HepG2 (cell line): ENCODE measurements around the gene ZCCHC8. TPM values are rescaled to one million over a fixed set of nuclear protein-coding genes. Genes with fewer than 3 reads are reported as not detected.

Experiments used
- ASH2L ChIP-seq: fragments of 300-600, 200-600 bp; sonication (generic); IDR thresholded peaks from 2 replicates; pipeline ENCODE4 v1.7.0; 2017; ENCODE audit warnings: low read depth, mild to moderate bottlenecking, moderate library complexity, mixed read lengths, low read length; ENCODE audit not compliant: insufficient read length
- CEBPG ChIP-seq: IDR thresholded peaks from 2 replicates; pipeline ENCODE4 v1.6.1; 2016
- FOSL2 ChIP-seq: sonication (generic); formaldehyde crosslinking; IDR thresholded peaks from 2 replicates; pipeline ENCODE4 v1.4.0; 2020; ENCODE audit warnings: missing genetic modification reagents
- HNF4G ChIP-seq, 2 experiments: sonication (generic) in 1 of 2; formaldehyde crosslinking in 1 of 2; IDR thresholded peaks; 2 replicates each; pipeline versions ENCODE4 v1.4.0 to v1.6.1; 2011 to 2020; ENCODE audit warnings: borderline replicate concordance in 2 of 2, low read depth in 2 of 2, mild to moderate bottlenecking in 2 of 2, low read length in 1 of 2, missing genetic modification reagents in 1 of 2, moderate library complexity in 1 of 2
- KMT2A ChIP-seq: sonication (generic); formaldehyde crosslinking; IDR thresholded peaks from 2 replicates; pipeline ENCODE4 v1.4.0; 2020; ENCODE audit warnings: missing genetic modification reagents
- NCOA5 ChIP-seq: sonication (generic); formaldehyde crosslinking; IDR thresholded peaks from 2 replicates; pipeline ENCODE4 v1.4.0; 2020; ENCODE audit warnings: missing genetic modification reagents
- NFE2L1 ChIP-seq: sonication (generic); formaldehyde crosslinking; IDR thresholded peaks from 2 replicates; pipeline ENCODE4 v1.4.0; 2020; ENCODE audit warnings: missing genetic modification reagents, mild to moderate bottlenecking, borderline replicate concordance
- SAP130 ChIP-seq: IDR thresholded peaks from 2 replicates; pipeline ENCODE4 v1.6.1; 2016; ENCODE audit warnings: low read depth
- SP5 ChIP-seq: IDR thresholded peaks from 2 replicates; pipeline ENCODE4 v1.6.1; 2016; ENCODE audit warnings: low read depth, borderline replicate concordance
- TCF7 ChIP-seq: sonication (generic); IDR thresholded peaks from 2 replicates; pipeline ENCODE4 v1.6.1; 2016; ENCODE audit warnings: antibody characterized with exemption, low read depth
- XBP1 ChIP-seq: sonication (generic); formaldehyde crosslinking; IDR thresholded peaks from 2 replicates; pipeline ENCODE4 v1.5.0; 2020; ENCODE audit warnings: missing genetic modification reagents
- ZNF264 ChIP-seq: sonication (generic); formaldehyde crosslinking; IDR thresholded peaks from 2 replicates; pipeline ENCODE4 v1.4.0; 2020; ENCODE audit warnings: missing genetic modification reagents
- ZNF605 ChIP-seq: sonication (generic); formaldehyde crosslinking; IDR thresholded peaks from 2 replicates; pipeline ENCODE4 v1.8.0; 2022; ENCODE audit warnings: mild to moderate bottlenecking, missing genetic modification reagents
- ZSCAN31 ChIP-seq: sonication (generic); formaldehyde crosslinking; IDR thresholded peaks from 2 replicates; pipeline ENCODE4 v1.5.0; 2020; ENCODE audit warnings: low read depth, mild to moderate bottlenecking, missing genetic modification reagents
- polyA plus RNA-seq, 8 experiments: library from polyadenylated mRNA; depleted of rRNA in 3 of 8; stranded (reverse) in 7 of 8; unstranded in 1 of 8; fragments of >200 nt; fragmentation: Illumina TruSeq in 4 of 8; extraction: Trizol in 4 of 8; gene quantifications; 2 replicates each; pipeline versions ENCODE4 v1.2.1 to v1.2.3, GENCODE V29; 2011 to 2016; ENCODE audit warnings: low read depth in 4 of 8, missing spikeins in 1 of 8, mixed read lengths in 1 of 8; ENCODE audit not compliant: insufficient read depth in 1 of 8
- total RNA-seq, 5 experiments: library from RNA; depleted of rRNA; stranded (reverse); fragments of >200 nt; fragmentation: Illumina TruSeq; extraction: Trizol; gene quantifications; 2 replicates each; pipeline ENCODE4 v1.2.3, GENCODE V29; 2016; ENCODE audit warnings: low read depth in 1 of 5
- TF ChIP-seq, protein P1 (sequence below): sonication (generic); formaldehyde crosslinking; IDR thresholded peaks from 2 replicates; pipeline ENCODE4 v1.4.0; 2020; ENCODE audit warnings: missing genetic modification reagents
- TF ChIP-seq, protein P2 (sequence below): sonication (generic); formaldehyde crosslinking; IDR thresholded peaks from 2 replicates; pipeline ENCODE4 v1.4.0; 2020; ENCODE audit warnings: low read depth, missing genetic modification reagents
- TF ChIP-seq, protein P3 (sequence below): sonication (generic); formaldehyde crosslinking; IDR thresholded peaks from 2 replicates; pipeline ENCODE4 v1.8.1; 2023; ENCODE audit warnings: mild to moderate bottlenecking, inconsistent platforms, moderate library complexity, missing genetic modification reagents, borderline replicate concordance
- TF ChIP-seq, protein P4 (sequence below): IDR thresholded peaks from 2 replicates; pipeline ENCODE4 v1.6.1; 2016; ENCODE audit warnings: missing genetic modification reagents, missing compliant biosample characterization
- TF ChIP-seq, protein P5 (sequence below): sonication (generic); formaldehyde crosslinking; IDR thresholded peaks from 2 replicates; pipeline ENCODE4 v1.4.0; 2020; ENCODE audit warnings: missing genetic modification reagents

The ZCCHC8 gene
- total and polyA plus RNA-seq, 2 of the 13 experiments (the other 11 are each of a cell fraction or from before 2014, with no cell fraction given), result 18.6 to 20.9 TPM

DNA sequence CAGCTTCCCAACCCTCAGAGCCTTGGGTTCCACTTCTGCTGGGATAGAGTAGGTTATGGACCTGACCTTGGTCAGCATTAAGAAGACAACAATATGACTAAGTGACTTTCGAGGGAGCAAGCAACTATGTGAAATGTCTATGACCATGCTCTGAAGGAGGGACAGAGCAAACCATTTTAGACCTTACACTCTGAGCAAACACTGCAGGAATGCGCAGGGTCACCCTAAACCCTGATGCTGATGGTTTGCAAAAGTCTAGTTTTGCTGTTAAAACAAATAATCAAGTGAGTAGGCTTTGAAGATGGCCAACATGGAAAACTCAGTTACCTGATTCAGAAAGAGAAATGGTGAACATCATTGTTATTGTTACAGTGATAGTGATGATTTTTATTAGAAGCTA lies 8.7 kb downstream of the ZCCHC8 start (continued):
- TF ChIP-seq, protein P1, sequence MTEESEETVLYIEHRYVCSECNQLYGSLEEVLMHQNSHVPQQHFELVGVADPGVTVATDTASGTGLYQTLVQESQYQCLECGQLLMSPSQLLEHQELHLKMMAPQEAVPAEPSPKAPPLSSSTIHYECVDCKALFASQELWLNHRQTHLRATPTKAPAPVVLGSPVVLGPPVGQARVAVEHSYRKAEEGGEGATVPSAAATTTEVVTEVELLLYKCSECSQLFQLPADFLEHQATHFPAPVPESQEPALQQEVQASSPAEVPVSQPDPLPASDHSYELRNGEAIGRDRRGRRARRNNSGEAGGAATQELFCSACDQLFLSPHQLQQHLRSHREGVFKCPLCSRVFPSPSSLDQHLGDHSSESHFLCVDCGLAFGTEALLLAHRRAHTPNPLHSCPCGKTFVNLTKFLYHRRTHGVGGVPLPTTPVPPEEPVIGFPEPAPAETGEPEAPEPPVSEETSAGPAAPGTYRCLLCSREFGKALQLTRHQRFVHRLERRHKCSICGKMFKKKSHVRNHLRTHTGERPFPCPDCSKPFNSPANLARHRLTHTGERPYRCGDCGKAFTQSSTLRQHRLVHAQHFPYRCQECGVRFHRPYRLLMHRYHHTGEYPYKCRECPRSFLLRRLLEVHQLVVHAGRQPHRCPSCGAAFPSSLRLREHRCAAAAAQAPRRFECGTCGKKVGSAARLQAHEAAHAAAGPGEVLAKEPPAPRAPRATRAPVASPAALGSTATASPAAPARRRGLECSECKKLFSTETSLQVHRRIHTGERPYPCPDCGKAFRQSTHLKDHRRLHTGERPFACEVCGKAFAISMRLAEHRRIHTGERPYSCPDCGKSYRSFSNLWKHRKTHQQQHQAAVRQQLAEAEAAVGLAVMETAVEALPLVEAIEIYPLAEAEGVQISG (CRISPR knock-in tag), result peak; percentile 42; the same call in 1 of the 2 replicates
- TF ChIP-seq ZSCAN31 (CRISPR knock-in tag) (no peak), CEBPG (CRISPR knock-in tag) (0 out of 2 replicates have a peak, but pooled peaks have one; percentile 12), NFE2L1 (no peak), XBP1 (CRISPR knock-in tag) (no peak), ZNF264 (0 out of 2 replicates have a peak, but pooled peaks have one; percentile 55), ASH2L (peak; percentile 29), HNF4G (IDR thresholded peaks at IDR 0.05; ENCODE audit: borderline replicate concordance, low read depth, low read length) (peak; percentile 56; the same call in 1 of the 2 replicates), HNF4G (CRISPR knock-in tag; IDR thresholded peaks at IDR 0.05; ENCODE audit: borderline replicate concordance, low read depth) (no peak), TCF7 (peak; percentile 46; the same call in 1 of the 2 replicates), KMT2A (CRISPR knock-in tag) (peak; percentile 65; the same call in 1 of the 2 replicates), ZNF605 (CRISPR knock-in tag) (peak; percentile 40; the same call in 1 of the 2 replicates), SP5 (CRISPR knock-in tag) (peak; percentile 46), NCOA5 (CRISPR knock-in tag) (no peak), SAP130 (CRISPR knock-in tag) (peak; percentile 66; the same call in 1 of the 2 replicates), FOSL2 (CRISPR knock-in tag) (peak; percentile 84)
- TF ChIP-seq, protein P2, sequence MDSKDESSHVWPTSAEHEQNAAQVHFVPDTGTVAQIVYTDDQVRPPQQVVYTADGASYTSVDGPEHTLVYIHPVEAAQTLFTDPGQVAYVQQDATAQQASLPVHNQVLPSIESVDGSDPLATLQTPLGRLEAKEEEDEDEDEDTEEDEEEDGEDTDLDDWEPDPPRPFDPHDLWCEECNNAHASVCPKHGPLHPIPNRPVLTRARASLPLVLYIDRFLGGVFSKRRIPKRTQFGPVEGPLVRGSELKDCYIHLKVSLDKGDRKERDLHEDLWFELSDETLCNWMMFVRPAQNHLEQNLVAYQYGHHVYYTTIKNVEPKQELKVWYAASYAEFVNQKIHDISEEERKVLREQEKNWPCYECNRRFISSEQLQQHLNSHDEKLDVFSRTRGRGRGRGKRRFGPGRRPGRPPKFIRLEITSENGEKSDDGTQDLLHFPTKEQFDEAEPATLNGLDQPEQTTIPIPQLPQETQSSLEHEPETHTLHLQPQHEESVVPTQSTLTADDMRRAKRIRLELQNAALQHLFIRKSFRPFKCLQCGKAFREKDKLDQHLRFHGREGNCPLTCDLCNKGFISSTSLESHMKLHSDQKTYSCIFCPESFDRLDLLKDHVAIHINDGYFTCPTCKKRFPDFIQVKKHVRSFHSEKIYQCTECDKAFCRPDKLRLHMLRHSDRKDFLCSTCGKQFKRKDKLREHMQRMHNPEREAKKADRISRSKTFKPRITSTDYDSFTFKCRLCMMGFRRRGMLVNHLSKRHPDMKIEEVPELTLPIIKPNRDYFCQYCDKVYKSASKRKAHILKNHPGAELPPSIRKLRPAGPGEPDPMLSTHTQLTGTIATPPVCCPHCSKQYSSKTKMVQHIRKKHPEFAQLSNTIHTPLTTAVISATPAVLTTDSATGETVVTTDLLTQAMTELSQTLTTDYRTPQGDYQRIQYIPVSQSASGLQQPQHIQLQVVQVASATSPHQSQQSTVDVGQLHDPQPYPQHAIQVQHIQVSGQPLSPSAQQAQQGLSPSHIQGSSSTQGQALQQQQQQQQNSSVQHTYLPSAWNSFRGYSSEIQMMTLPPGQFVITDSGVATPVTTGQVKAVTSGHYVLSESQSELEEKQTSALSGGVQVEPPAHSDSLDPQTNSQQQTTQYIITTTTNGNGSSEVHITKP (CRISPR knock-in tag), result peak; percentile 92
- TF ChIP-seq, protein P3, sequence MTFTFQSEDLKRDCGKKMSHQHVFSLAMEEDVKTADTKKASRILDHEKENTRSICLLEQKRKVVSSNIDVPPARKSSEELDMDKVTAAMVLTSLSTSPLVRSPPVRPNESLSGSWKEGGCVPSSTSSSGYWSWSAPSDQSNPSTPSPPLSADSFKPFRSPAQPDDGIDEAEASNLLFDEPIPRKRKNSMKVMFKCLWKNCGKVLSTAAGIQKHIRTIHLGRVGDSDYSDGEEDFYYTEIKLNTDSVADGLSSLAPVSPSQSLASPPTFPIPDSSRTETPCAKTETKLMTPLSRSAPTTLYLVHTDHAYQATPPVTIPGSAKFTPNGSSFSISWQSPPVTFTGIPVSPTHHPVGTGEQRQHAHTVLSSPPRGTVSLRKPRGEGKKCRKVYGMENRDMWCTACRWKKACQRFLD, result 0 out of 2 replicates have a peak, but pooled peaks have one; percentile 45
- TF ChIP-seq, protein P4, sequence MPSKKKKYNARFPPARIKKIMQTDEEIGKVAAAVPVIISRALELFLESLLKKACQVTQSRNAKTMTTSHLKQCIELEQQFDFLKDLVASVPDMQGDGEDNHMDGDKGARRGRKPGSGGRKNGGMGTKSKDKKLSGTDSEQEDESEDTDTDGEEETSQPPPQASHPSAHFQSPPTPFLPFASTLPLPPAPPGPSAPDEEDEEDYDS, result peak; percentile 36; the same call in 1 of the 2 replicates
- TF ChIP-seq, protein P5, sequence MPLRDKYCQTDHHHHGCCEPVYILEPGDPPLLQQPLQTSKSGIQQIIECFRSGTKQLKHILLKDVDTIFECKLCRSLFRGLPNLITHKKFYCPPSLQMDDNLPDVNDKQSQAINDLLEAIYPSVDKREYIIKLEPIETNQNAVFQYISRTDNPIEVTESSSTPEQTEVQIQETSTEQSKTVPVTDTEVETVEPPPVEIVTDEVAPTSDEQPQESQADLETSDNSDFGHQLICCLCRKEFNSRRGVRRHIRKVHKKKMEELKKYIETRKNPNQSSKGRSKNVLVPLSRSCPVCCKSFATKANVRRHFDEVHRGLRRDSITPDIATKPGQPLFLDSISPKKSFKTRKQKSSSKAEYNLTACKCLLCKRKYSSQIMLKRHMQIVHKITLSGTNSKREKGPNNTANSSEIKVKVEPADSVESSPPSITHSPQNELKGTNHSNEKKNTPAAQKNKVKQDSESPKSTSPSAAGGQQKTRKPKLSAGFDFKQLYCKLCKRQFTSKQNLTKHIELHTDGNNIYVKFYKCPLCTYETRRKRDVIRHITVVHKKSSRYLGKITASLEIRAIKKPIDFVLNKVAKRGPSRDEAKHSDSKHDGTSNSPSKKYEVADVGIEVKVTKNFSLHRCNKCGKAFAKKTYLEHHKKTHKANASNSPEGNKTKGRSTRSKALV (CRISPR knock-in tag), result 0 out of 2 replicates have a peak, but pooled peaks have one; percentile 40
